ENCODE results near the gene MTOR.
"Not testable (repeated sequence)": the region's sequence is repeated elsewhere in the genome, so short reads cannot be mapped to it uniquely, and the experiment has no call there.

MTOR gene

GRCh38 chr1:11174261-11174942, 87.9 kb downstream of the MTOR start:
- Histone ChIP-seq H3K27ac (no peak overlapping the region), H3K9me3 (ENCODE audit: severe bottlenecking) (no peaks in the 10 kb centered on the region), H3K4me3 (ENCODE audit: low read depth, low read length) (no peak overlapping the region), H3K27me3 (ENCODE audit: insufficient read depth, low read depth, severe bottlenecking) (no peaks in the 10 kb centered on the region), H3K36me3 (peaks cover 12% of the 10 kb centered on the region)
- no peak for TF ChIP-seq CTCF (IDR thresholded peaks at IDR 0.05; ENCODE audit: low read depth, low read length)
- DNase-seq = no peak

DNA sequence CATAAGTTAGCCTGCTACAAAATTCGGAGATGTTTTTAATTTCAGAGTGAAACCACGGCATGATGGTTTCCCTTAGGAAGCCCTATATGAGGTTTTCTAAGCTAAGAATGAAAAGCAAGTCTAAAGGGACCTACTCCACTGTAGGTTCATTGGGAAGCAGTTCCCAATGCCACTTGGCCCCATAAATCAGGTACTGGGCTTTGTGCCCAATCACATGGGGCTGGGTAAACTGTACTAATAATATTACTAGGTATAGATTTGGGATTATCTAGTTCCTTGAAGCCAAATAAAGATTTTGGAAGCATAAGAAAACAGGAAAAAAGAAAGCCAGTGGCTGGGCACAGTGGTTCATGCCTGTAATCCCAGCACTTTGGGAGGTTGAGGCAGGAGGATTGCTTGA, 92.2 kb downstream of the MTOR start:
- no peak for DNase-seq
- no peaks in the 10 kb centered on the region for H3K9me3 ChIP-seq (ENCODE audit: severe bottlenecking)
- no peak overlapping the region for H3K27ac ChIP-seq
- TF ChIP-seq CTCF (IDR thresholded peaks at IDR 0.05; ENCODE audit: low read depth, low read length) = no peak
- H3K4me3 ChIP-seq (ENCODE audit: low read depth, low read length) = no peak overlapping the region
- peaks cover 18% of the 10 kb centered on the region for H3K36me3 ChIP-seq
- no peaks in the 10 kb centered on the region for H3K27me3 ChIP-seq (ENCODE audit: insufficient read depth, low read depth, severe bottlenecking)

GRCh38 chr1:11169202-11169601, 93.1 kb downstream of the MTOR start:
- no peak for DNase-seq
- Histone ChIP-seq H3K4me3 (ENCODE audit: low read depth, low read length) (no peak overlapping the region), H3K9me3 (ENCODE audit: severe bottlenecking) (no peaks in the 10 kb centered on the region), H3K27me3 (ENCODE audit: insufficient read depth, low read depth, severe bottlenecking) (no peaks in the 10 kb centered on the region), H3K36me3 (peaks cover 18% of the 10 kb centered on the region), H3K27ac (no peak overlapping the region)
- no peak for TF ChIP-seq CTCF (IDR thresholded peaks at IDR 0.05; ENCODE audit: low read depth, low read length)

DNA sequence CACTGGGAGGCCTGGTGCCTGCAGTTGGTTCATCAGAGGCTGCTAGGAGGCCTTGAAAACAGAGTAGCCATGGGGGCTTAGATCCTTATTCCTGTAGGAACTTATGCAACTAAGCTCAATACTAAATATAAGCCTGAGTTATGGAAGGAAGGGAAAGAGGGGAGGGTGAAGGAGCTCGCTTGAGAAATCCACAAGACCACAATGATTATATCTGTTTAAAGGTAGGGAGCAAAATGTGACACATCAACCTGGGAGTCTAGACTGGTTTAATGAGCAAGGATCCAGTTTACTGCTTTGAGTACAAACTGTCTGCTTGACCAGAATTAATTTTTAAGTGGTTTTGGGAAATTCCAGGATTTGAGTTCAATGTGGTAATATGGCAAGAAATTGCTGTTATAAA, 93.6 kb downstream of the MTOR start:
- Histone ChIP-seq H3K27me3 (ENCODE audit: insufficient read depth, low read depth, severe bottlenecking) (no peaks in the 10 kb centered on the region), H3K4me3 (ENCODE audit: low read depth, low read length) (no peak overlapping the region), H3K36me3 (peaks cover 18% of the 10 kb centered on the region), H3K27ac (no peak overlapping the region), H3K9me3 (ENCODE audit: severe bottlenecking) (no peaks in the 10 kb centered on the region)
- TF ChIP-seq CTCF (IDR thresholded peaks at IDR 0.05; ENCODE audit: low read depth, low read length) = no peak
- no peak for DNase-seq

- peaks cover 18% of the 10 kb centered on the region for H3K36me3 ChIP-seq
- not testable (repeated sequence) for H3K27ac ChIP-seq; H3K4me3 ChIP-seq (ENCODE audit: low read depth, low read length); DNase-seq; H3K9me3 ChIP-seq (ENCODE audit: severe bottlenecking); H3K27me3 ChIP-seq (ENCODE audit: insufficient read depth, low read depth, severe bottlenecking)
These were observed 95.6 kb downstream of the MTOR start for GRCh38 chr1:11166744-11167143.

DNA sequence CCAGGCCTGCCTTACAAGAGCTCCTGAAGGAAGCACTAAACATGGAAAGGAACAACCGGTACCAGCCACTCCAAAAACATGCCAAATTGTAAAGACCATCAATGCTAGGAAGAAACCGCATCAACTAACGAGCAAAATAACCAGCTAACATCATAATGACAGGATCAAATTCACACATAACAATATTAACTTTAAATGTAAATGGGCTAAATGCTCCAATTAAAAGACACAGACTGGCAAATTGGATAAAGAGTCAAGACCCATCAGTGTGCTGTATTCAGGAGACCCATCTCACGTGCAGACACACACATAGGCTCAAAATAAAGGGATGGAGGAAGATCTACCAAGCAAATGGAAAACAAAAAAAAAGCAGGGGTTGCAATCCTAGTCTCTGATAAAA, 99.6 kb downstream of the MTOR start:
- not testable (repeated sequence) for H3K27me3 ChIP-seq (ENCODE audit: insufficient read depth, low read depth, severe bottlenecking); H3K4me3 ChIP-seq (ENCODE audit: low read depth, low read length); H3K9me3 ChIP-seq (ENCODE audit: severe bottlenecking); H3K27ac ChIP-seq; DNase-seq
- H3K36me3 ChIP-seq = peaks cover 17% of the 10 kb centered on the region

GRCh38 chr1:11158720-11159321, 103.5 kb downstream of the MTOR start:
- Histone ChIP-seq H3K9me3 (ENCODE audit: severe bottlenecking) (no peaks in the 10 kb centered on the region), H3K27ac (peak overlapping the region; percentile 79), H3K27me3 (ENCODE audit: insufficient read depth, low read depth, severe bottlenecking) (no peaks in the 10 kb centered on the region), H3K4me3 (ENCODE audit: low read depth, low read length) (no peak overlapping the region), H3K36me3 (peaks cover 34% of the 10 kb centered on the region)
- DNase-seq = no peak
- no peak for TF ChIP-seq CTCF (IDR thresholded peaks at IDR 0.05; ENCODE audit: low read depth, low read length)
